GM12801 (cell line): ENCODE results near the gene FHL3.

ENCODE experiments used
- TF ChIP-seq, protein P1 (sequence below): IDR thresholded peaks from one replicate; pipeline ENCODE4 v1.5.1; 2011; ENCODE audit warnings: control low read depth; ENCODE audit not compliant: insufficient read length; ENCODE audit errors: extremely low read depth

FHL3 gene

GRCh38 chr1:37974567-37974966, 30.7 kb downstream of the FHL3 start:
- TF ChIP-seq, protein P1, sequence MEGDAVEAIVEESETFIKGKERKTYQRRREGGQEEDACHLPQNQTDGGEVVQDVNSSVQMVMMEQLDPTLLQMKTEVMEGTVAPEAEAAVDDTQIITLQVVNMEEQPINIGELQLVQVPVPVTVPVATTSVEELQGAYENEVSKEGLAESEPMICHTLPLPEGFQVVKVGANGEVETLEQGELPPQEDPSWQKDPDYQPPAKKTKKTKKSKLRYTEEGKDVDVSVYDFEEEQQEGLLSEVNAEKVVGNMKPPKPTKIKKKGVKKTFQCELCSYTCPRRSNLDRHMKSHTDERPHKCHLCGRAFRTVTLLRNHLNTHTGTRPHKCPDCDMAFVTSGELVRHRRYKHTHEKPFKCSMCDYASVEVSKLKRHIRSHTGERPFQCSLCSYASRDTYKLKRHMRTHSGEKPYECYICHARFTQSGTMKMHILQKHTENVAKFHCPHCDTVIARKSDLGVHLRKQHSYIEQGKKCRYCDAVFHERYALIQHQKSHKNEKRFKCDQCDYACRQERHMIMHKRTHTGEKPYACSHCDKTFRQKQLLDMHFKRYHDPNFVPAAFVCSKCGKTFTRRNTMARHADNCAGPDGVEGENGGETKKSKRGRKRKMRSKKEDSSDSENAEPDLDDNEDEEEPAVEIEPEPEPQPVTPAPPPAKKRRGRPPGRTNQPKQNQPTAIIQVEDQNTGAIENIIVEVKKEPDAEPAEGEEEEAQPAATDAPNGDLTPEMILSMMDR, result no peak

- TF ChIP-seq, protein P1, result no peak
Observed at GRCh38 chr1:37965301-37965700, 40.0 kb downstream of the FHL3 start.

GRCh38 chr1:37958690-37959089, 46.6 kb downstream of the FHL3 start:
- TF ChIP-seq, protein P1, result no peak

DNA sequence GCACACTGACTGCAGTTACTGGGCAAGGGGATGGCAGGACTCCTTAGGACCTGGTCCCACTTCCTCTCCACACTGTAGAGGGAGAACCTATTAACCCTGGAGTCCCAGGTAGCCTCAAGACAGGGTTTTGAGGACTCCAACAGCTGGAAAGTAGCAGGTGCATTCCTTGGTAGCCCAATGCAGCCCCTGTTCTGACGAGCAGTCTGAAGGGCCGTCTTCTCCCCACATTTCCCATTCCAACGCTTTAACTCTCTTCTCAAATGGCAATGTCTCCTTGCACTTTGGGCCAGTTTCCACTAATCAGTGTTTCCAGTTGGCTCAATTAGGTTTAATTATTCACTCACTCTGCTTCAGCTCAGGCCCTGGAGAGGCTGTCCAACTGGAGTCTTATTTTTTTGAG, 49.6 kb downstream of the FHL3 start:
- TF ChIP-seq, protein P1, result no peak

- TF ChIP-seq, protein P1, result no peak
Observed at GRCh38 chr1:37954316-37954971, 50.9 kb downstream of the FHL3 start.

- TF ChIP-seq, protein P1, result no peak
Observed at GRCh38 chr1:37952738-37953137, 52.6 kb downstream of the FHL3 start.

DNA sequence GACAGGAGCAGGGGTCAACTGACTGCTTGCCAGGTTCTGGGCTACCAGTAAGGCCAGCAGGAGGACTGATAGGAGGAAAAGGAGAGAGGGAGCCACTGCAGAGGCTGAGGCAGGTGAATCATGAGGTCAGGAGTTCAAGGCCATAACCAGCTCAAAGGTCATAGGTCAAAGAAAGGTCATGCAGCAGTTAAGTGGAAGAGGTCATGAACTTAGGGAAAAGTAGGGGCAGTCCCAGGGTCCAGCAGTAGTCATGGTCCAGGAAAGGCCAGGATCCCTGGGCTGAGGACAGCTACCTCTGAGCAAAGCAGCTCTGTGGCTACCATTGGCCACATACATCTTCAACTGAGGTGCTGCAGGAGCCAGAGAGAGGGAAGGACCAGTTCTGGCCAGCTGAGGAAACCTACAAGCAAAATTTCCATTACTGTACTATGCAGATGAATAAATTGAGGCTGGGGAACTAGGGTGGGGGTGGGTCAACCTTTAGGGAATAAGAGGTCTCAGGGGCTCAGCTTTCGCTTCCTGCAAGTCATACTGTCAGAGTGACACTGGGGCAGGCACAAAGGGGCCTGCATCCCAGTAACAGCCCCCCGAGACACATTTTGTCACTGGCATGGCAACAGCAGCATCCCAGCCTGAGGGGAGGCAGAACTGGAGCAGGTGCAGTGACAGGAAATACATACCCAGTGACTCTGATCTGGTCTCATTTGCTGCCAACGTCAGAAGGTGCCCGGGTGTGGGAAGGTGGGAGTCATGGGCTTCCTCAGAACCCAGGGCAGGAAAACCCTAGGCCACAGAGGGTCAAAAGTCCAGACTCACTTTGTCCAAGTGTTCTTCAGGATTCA, 53.3 kb downstream of the FHL3 start:
- TF ChIP-seq, protein P1, result no peak
